HFF-Myc (cell line): Measurements from ENCODE around the gene WHAMM.

ENCODE experiments used
- DNase-seq: peaks from one replicate; pipeline ENCODE4 v3.0.0-alpha.2; 2011; ENCODE audit warnings: low read depth; ENCODE audit errors: extremely low read depth
- H3K4me3 ChIP-seq: replicated peaks from 2 replicates; pipeline ENCODE4 v1.5.1; 2011; ENCODE audit warnings: low read depth, mild to moderate bottlenecking, control low read depth, low read length
- TF ChIP-seq, protein P1 (sequence below): IDR thresholded peaks from 2 replicates; pipeline ENCODE4 v1.5.1; 2012; ENCODE audit warnings: mild to moderate bottlenecking, low read depth, low read length, control low read depth; ENCODE audit errors: missing control alignments

WHAMM gene

DNA sequence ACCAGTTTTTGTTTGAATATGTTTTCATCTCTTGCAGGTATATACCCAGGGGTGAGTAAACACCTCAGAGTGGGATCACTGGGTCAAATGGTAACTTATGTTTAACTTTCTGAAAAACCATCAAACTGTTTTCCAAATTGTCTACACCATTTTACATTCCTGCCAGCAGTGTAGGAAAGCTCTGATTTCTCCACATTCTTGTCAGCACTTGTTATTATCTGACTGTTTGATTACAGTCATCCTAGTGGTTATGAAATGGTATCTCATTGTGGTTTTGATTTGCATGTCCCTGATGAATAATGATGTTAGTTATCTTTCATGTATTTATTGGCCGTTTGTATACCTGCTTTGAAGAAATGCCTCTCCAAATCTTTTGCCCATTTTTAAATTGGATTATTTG, 17.4 kb upstream of the WHAMM start:
- DNase-seq: no peak
- TF ChIP-seq, protein P1, sequence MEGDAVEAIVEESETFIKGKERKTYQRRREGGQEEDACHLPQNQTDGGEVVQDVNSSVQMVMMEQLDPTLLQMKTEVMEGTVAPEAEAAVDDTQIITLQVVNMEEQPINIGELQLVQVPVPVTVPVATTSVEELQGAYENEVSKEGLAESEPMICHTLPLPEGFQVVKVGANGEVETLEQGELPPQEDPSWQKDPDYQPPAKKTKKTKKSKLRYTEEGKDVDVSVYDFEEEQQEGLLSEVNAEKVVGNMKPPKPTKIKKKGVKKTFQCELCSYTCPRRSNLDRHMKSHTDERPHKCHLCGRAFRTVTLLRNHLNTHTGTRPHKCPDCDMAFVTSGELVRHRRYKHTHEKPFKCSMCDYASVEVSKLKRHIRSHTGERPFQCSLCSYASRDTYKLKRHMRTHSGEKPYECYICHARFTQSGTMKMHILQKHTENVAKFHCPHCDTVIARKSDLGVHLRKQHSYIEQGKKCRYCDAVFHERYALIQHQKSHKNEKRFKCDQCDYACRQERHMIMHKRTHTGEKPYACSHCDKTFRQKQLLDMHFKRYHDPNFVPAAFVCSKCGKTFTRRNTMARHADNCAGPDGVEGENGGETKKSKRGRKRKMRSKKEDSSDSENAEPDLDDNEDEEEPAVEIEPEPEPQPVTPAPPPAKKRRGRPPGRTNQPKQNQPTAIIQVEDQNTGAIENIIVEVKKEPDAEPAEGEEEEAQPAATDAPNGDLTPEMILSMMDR: no peak
- H3K4me3 ChIP-seq: no peak overlapping the region

DNA sequence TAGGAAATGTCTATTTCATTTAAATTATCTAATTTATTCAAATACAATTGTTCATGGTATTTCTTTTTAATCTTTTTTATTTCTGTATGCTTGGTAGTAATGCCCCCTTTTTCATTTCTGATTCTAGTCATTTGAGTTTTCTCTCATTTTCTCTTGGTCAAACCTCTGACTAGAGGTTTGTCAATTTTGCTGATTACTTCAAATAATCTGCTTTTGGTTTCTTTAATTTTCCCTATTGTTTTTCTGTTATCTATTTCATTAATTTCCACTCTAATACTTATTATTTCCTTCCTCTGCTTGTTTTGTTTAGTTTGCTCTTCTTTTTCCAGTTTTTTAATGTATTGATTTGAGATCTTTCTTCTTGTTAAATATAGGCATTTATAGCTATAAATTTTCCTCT, 15.7 kb upstream of the WHAMM start:
- TF ChIP-seq, protein P1: no peak
- no peak for DNase-seq

DNA sequence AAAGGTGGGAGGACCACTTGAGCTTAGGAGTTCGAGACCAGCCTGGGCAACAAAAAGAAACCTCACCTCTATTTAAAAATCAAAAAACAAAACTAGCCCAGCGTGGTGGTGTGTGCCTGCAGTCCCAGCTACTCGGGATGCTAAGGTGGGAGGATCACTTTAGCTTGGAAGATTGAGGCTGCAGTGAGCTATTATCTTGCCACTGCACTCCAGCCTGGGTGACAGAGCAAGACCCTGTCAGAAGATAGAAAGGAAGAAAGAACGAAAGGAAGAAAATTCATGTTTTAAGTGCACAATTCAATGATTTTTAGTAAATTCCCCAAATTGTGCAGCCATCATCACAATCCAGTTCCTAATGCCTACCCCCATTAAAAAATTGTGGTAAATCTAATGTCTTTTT, 11.3 kb upstream of the WHAMM start:
- TF ChIP-seq, protein P1: no peak
- no peak for DNase-seq
- no peak overlapping the region for H3K4me3 ChIP-seq

More for the DNA sequence above, 15.7 kb upstream of the WHAMM start:
- no peak overlapping the region for H3K4me3 ChIP-seq

DNA sequence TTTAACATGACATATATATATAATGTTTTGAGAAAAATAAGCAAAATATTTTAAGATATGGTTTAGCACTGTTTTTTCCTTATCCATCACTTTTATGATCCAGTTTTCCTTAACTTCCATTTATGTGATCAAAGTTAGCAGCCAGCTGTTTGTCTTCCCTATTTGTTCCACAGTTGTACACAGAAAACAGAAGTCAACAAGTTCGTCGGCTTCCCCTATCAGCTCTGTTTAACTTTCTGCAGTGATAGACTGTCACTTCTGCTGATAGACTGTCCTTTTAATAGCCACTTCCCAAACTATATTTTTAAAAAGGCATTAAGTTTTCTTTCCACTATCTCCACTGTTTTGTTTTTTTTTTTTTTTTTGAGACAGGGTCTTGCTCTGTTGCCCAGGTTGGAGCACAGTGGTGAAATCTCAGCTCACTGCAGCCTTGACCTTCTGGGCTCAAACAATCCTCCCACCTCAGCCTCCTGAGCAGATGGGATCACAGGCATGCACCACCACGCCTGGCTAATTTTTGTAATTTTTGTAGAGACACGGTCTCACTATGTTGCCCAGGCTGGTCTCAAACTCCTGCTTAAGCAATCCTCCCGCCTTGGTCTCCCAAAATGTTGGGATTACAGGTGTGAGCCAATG, 10.8 kb upstream of the WHAMM start:
- TF ChIP-seq, protein P1: no peak
- H3K4me3 ChIP-seq: no peak overlapping the region
- DNase-seq: no peak

DNA sequence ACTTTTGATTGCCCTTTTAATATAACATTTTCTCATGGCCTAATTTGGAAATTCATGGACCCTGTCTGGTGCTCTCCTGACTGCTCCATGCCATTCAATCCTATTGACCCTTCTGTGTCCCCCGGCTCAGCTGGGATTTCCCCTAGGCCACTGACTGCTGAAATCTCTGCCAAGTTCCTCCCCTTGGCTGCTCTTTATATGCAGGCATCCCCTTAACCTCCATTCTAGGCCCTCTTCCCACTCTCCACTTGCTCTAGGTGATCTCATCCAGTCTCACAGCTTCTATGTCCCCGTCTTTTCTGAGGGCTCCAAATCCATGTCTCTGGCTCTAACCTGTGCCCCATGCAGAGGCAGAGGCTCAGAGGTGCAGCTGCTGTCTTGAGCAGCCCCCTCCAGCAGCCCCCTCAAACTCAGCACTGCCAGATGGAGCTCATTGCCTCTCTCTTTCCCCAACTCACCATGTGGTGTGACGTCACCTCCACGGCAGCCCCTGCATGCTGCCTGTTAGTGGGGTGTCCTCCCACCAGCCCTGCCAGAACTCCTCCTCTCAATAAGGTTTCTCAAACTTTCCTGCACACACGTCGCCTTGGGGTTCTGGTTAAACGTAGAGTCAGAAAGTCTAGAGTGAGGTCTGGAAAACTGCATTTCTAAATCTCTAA, 10.1 kb upstream of the WHAMM start:
- TF ChIP-seq, protein P1: no peak
- H3K4me3 ChIP-seq: no peak overlapping the region
- DNase-seq: no peak

DNA sequence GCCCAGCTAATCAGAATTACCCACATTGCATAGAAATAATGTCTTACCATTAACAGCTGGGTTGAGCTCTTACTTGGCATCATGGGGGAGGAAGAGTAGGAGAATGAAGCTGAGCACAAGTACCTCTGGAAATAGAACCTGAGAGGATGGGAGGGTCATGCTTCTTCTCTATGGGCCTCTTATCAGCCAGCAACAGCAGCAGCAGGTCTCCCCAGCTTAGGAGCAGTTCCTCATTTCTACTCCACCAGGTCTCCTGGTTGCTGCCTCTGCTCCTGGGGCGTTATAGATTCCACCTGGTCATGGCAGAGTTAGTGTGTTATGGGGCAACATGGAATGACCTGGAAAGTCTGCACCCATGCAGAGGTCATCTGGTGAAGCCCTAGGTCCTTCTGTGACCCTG, 6.9 kb upstream of the WHAMM start:
- no peak for DNase-seq

More for the DNA sequence above, 6.9 kb upstream of the WHAMM start:
- H3K4me3 ChIP-seq: no peak overlapping the region
- TF ChIP-seq, protein P1: no peak
